GM21526 (cell line): ENCODE data around the gene OAF.

Experiments
- ATAC-seq: cut with Tn5 transposase; IDR thresholded peaks from one replicate; pipeline ENCODE4 v1.9.1; 2021; ENCODE audit warnings: moderate library complexity; ENCODE audit not compliant: unreplicated experiment, low FRiP score

Gene OAF

GRCh38 chr11:120199613-120200012 lies 11.2 kb upstream of the OAF start:
- no peak for ATAC-seq

GRCh38 chr11:120200677-120201076 lies 10.2 kb upstream of the OAF start:
- no peak for ATAC-seq

- ATAC-seq: no peak
Observed at GRCh38 chr11:120201653-120202052, 9.2 kb upstream of the OAF start.

- ATAC-seq: no peak
Observed at GRCh38 chr11:120203626-120204025, 7.2 kb upstream of the OAF start.

- ATAC-seq: no peak
Observed at GRCh38 chr11:120205596-120206161, 5.2 kb upstream of the OAF start.

GRCh38 chr11:120207512-120207911 lies 3.3 kb upstream of the OAF start:
- ATAC-seq: no peak

GRCh38 chr11:120208001-120208441 lies 2.8 kb upstream of the OAF start:
- ATAC-seq: no peak

GRCh38 chr11:120208777-120209176 lies 2.1 kb upstream of the OAF start:
- ATAC-seq: no peak

GRCh38 chr11:120209746-120210625 lies 846 bp upstream of the OAF start:
- no peak for ATAC-seq

GRCh38 chr11:120211522-120212258 lies 858 bp downstream of the OAF start:
- no peak for ATAC-seq

GRCh38 chr11:120212259-120212878 lies 1.5 kb downstream of the OAF start:
- ATAC-seq: no peak

- ATAC-seq: no peak
Observed at GRCh38 chr11:120212926-120213325, 2.1 kb downstream of the OAF start.

- ATAC-seq: no peak
Observed at GRCh38 chr11:120214581-120214980, 3.7 kb downstream of the OAF start.

- no peak for ATAC-seq
Observed at GRCh38 chr11:120215634-120216033, 4.8 kb downstream of the OAF start.

GRCh38 chr11:120216426-120217102 lies 5.7 kb downstream of the OAF start:
- ATAC-seq: no peak

- no peak for ATAC-seq
Observed at GRCh38 chr11:120217526-120217925, 6.7 kb downstream of the OAF start.

GRCh38 chr11:120217941-120218694 lies 7.3 kb downstream of the OAF start:
- no peak for ATAC-seq

GRCh38 chr11:120218695-120219033 lies 7.8 kb downstream of the OAF start:
- ATAC-seq: no peak

- no peak for ATAC-seq
Observed at GRCh38 chr11:120219232-120219937, 8.6 kb downstream of the OAF start.
